Stimulated activated CD4-positive, alpha-beta T cell treated with anti-CD3 and anti-CD28 coated beads, TNF-alpha, amount 100 ng/mL, for 24 hours (primary cell): ENCODE measurements around the gene CNR2.
"Not testable (repeated sequence)": the region's sequence is repeated elsewhere in the genome, so short reads cannot be mapped to it uniquely, and the experiment has no call there.

Experiments
- DNase-seq, 3 experiments: peaks; one replicate each; pipeline ENCODE4 v3.0.0-alpha.2; 2020; ENCODE audit warnings: low read depth in 3 of 3

CNR2 gene

DNA sequence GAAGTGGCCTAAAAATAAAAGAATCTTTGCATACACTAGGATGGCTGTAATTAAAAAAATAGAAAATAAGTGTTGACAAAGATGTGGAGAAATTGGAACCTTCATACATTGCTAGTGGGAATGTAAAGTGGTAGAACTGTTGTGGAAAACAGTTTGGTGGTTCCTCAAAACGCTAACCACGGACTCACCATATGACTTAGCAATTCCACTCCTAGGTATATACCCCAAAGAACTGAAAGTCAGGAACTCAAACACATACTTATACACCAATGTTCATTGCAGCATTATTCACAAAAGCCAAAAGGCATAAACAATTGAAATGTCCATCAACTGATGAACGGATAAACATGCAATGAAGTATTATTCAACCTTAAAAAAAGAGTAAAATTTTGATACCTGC is 77.1 kb downstream of the CNR2 start:
- no peak for DNase-seq

DNA sequence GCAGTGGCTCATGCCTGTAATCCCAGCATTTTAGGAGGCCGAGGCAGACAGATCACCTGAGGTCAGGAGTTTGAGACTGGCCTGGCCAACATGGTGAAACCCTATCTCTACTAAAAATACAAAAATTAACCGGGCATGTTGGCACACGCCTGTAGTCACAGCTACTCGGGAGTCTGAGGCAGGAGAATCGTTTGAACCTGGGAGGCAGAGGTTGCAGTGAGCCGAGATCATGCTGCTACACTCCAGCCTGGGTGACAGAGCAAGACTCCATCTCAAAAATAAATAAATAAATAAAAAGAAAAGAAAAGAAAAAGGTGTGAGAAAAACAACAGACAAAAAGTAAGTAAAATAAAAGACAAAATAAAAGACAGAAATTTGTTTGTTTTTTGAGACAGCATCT is 79.0 kb downstream of the CNR2 start:
- not testable (repeated sequence) for DNase-seq

DNA sequence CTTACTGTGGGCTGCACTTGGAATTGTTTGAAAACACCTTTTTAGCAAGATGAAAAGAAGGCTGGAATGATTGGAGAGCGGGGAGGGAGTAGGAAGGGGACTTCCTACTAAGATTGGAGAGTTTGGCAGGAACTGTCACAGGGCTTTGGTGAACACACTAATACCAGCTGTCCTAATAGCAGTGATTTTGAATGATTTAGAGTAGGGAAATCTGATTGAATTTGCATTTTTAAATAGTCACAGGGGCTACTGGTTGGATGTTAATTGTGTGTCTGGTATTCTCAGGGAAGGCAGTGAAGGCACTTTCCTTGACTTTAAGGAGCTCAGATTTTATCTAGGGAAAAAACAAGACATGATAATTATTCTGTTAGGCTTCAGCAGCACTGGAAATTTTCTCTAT is 85.4 kb downstream of the CNR2 start:
- DNase-seq = no peak

DNA sequence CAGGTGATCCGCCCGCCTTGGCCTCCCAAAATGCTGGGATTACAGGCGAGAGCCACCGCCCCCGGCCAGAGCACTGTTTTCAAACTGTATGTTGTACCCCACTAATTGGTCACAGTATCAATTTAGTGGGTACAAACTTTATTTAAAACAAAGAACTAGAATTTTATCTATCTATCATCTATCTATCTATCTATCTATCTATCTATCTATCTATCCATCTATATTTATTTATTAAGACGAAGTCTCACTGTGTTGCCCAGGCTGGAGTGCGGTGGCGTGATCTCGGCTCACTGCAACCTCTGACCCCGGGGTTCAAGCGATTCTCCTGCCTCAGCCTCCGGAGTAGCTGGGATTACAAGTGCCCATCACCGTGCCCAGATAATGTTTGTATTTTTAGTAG is 86.6 kb downstream of the CNR2 start:
- not testable (repeated sequence) for DNase-seq

DNA sequence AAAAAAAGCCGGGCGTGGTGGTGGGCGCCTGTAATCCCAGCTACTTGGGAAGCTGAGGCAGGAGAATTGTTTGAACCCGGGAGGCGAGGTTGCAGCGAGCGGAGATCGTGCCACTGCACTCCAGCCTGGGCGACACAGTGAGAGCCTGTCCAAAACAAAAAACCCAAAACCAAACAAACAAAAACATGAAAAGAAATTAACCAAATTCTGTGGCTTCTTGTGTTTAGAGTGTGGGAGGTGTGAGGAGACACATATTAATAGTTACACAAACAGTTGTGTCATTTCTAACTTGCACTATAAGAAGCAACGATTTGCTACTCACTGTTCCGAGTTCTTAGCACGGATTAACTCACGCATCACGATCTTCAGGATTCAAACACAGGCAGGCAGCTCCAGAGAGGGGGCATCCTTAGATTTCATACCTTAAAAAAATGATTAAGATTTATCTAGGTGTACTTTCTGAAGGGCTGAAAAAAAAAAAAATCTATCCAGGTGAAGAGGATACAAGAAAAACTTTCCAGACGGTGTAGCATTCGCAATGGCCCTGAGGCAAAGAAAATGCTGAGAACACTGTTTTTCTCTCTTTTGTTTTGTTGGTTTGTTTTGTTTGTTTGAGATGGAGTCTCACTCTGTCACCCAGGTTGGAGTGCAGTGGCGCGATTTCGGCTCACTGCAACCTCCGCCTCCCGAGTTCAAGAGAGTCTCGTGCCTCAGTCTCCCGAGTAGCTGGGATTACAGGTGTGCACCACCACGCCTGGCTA is 87.2 kb downstream of the CNR2 start:
- DNase-seq = no peak

DNA sequence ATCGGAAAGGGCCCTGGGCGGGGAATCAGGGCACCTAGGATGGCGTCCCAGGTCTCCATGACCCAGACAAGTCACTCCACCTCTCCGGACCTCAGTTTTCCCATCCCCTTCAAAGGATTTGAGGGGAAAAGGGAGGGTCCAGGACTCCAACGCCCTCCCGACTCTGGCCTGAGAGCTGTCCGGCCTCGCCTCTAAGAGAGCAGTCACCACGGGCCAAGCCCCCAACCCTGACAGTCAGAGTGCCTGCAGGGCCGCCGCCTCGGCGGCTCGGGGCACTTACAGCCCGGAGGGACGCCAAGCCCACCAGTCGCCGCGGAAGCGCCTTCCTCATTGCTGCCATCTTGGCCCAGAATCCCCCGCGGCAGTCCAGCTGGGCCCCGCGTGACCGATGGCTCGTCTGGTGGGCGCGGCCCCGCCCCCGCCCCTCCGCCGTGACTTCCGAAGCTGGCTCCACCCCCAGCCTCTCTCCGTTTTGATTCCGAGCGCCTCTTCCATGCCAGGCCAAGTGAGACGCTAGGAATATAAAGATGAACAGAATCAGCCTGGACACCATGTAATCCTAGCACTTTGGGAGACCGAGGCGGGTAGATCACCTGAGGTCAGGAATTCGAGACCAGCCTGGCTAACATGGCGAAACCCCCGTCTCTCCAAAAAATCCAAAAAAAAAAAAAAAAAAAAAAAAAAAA is 87.9 kb downstream of the CNR2 start, which contains the start of gene HMGCL:
HMGCL (minus strand) TSS at position 354 of the 686 bp plus-strand sequence; CDS start at position 340, 14 bp downstream.
- peak; percentile 77 to 89 (median 80) for DNase-seq

DNA sequence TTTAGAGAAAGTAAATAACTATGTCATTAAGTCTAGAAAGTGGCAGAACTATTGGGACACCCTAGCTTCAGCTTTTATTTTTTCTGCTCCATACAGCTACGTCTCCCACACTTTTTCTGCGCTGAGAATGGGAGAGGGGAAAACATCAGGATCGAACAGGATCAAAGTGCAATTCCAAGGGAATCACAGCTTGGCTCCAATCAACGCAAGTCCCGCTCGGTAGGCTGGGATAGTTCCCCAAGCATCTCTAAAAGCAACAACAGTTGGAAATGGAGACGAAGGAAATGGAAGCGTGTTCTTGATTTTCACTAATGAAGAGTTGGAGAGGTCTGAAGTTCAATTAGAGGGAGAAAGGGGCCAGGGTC is 88.5 kb downstream of the CNR2 start:
- no peak for DNase-seq

DNA sequence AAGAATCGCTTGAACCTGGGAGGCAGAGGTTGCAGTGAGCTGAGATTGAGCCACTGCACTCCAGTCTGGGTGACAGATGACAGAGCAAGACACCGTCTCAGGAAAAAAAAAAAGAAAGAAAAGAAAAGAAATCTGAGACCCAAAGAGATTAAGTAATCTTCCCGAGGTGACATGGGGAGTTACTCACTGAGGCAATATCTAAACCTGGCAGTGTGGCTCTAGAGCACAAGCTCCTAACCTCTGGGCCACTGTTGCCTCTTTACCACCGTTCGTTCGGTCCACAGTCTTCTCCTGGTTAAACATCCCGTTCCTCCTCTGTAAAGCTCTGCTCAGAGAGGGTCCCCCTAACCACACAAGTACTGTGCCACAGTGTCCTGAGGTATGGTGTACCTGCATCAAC is 89.4 kb downstream of the CNR2 start:
- DNase-seq = no peak
